Activated naive CD4-positive, alpha-beta T cell treated with anti-CD3 and anti-CD28 coated beads for 36 hours (primary cell): ENCODE data around the gene TRIM39. TPM values are rescaled to one million over a fixed set of nuclear protein-coding genes. Genes with fewer than 3 reads are reported as not detected.
A peak's percentile ranks its signal among the peaks of the same experiment; 100 is the strongest.
"Not testable (repeated sequence)": the region's sequence is repeated elsewhere in the genome, so short reads cannot be mapped to it uniquely, and the experiment has no call there.

ENCODE experiments used
- CTCF ChIA-PET: fragments of 350-600 bp; sonication (Branson Sonifier 250); formaldehyde crosslinking; loops from one replicate; lab custom pipeline; 2021; ENCODE audit warnings: antibody characterized with exemption; lab: Charles Lee
- DNase-seq: peaks from one replicate; pipeline ENCODE4 v3.0.0-alpha.2; 2020
- H3K27ac Mint-ChIP-seq: one replicate; pipeline ENCODE4 v1.8.0; 2021; ENCODE audit warnings: mild to moderate bottlenecking, mixed read lengths
- H3K27me3 Mint-ChIP-seq: one replicate; pipeline ENCODE4 v1.8.0; 2021; ENCODE audit warnings: low read depth, mixed read lengths
- H3K36me3 Mint-ChIP-seq: one replicate; pipeline ENCODE4 v1.8.0; 2021; ENCODE audit warnings: low read depth, mixed read lengths
- H3K4me1 Mint-ChIP-seq: one replicate; pipeline ENCODE4 v1.8.0; 2021; ENCODE audit warnings: low read depth, mixed read lengths
- H3K4me3 Mint-ChIP-seq: one replicate; pipeline ENCODE4 v1.8.0; 2021; ENCODE audit warnings: mild to moderate bottlenecking, moderate library complexity, mixed read lengths
- H3K9me3 Mint-ChIP-seq: one replicate; pipeline ENCODE4 v1.8.0; 2021; ENCODE audit warnings: mixed read lengths
- intact Hi-C: fragments of 100-400 bp; cut with micrococcal nuclease; formaldehyde crosslinking; loops from one replicate; pipeline ENCODE4 v1.15.1; 2023
- total RNA-seq, 2 experiments: library from RNA; stranded (reverse); gene quantifications; one replicate each; pipeline ENCODE4 v1.2.3, GENCODE V29; 2021

The TRIM39 gene
- total RNA-seq, 2 experiments from 2014 or later = 14.2 to 14.5 TPM

GRCh38 chr6:30352550-30352949 is 25.8 kb downstream of the TRIM39 start:
- Mint-ChIP-seq H3K4me3 (no peak overlapping the region), H3K4me1 (peaks cover 18% of the 10 kb centered on the region), H3K36me3 (no peaks in the 10 kb centered on the region), H3K9me3 (no peaks in the 10 kb centered on the region), H3K27me3 (peaks cover 8% of the 10 kb centered on the region), H3K27ac (peak overlapping the region; percentile 15)
- no peak for DNase-seq
- CTCF ChIA-PET = no interaction called here
- intact Hi-C loops = no loop called here

GRCh38 chr6:30355281-30355680 is 28.6 kb downstream of the TRIM39 start:
- intact Hi-C loops = loop anchor here (5.0 kb wide), 1 partner anchor 97 kb away; no protein-coding TSS in a partner anchor

GRCh38 chr6:30356536-30356935 is 29.8 kb downstream of the TRIM39 start:
- H3K27ac Mint-ChIP-seq = no peak overlapping the region
- H3K9me3 Mint-ChIP-seq = no peaks in the 10 kb centered on the region
- no peak for DNase-seq
- H3K4me1 Mint-ChIP-seq = peaks cover 4% of the 10 kb centered on the region
- no peak overlapping the region for H3K4me3 Mint-ChIP-seq
- intact Hi-C loops = loop anchor here (5.0 kb wide), 1 partner anchor 96 kb away; no protein-coding TSS in a partner anchor
- no peaks in the 10 kb centered on the region for H3K36me3 Mint-ChIP-seq
- CTCF ChIA-PET = interaction anchor here (0.6 to 1.6 kb wide), 5 partner anchors 9 to 551 kb away, joined by 3 to 6 read pairs (median 4); no protein-coding TSS in a partner anchor
- H3K27me3 Mint-ChIP-seq = peaks cover 30% of the 10 kb centered on the region

More at GRCh38 chr6:30355281-30355680, 28.6 kb downstream of the TRIM39 start:
- CTCF ChIA-PET = interaction anchor here (1.1 to 1.6 kb wide), 2 partner anchors 42 to 96 kb away, joined by 3 to 6 read pairs; no protein-coding TSS in a partner anchor
- Mint-ChIP-seq H3K4me3 (no peak overlapping the region), H3K27me3 (peaks cover 24% of the 10 kb centered on the region), H3K27ac (no peak overlapping the region), H3K9me3 (no peaks in the 10 kb centered on the region), H3K4me1 (peaks cover 7% of the 10 kb centered on the region), H3K36me3 (no peaks in the 10 kb centered on the region)
- DNase-seq = no peak

- Mint-ChIP-seq H3K27ac (no peak overlapping the region), H3K4me3 (peak overlapping the region; percentile 77), H3K9me3 (no peaks in the 10 kb centered on the region), H3K36me3 (no peaks in the 10 kb centered on the region), H3K27me3 (peaks cover 37% of the 10 kb centered on the region), H3K4me1 (peaks cover 4% of the 10 kb centered on the region)
- intact Hi-C loops = loop anchor here (1.0 to 5.0 kb wide), 2 partner anchors 39 to 94 kb away; no protein-coding TSS in a partner anchor
- DNase-seq = peak; percentile 70
- CTCF ChIA-PET = interaction anchor here (0.6 to 1.5 kb wide), 13 partner anchors 9 to 1616 kb away, joined by 3 to 10 read pairs (median 3); no protein-coding TSS in a partner anchor
Observed at GRCh38 chr6:30357678-30358540, 31.2 kb downstream of the TRIM39 start.

- H3K9me3 Mint-ChIP-seq = no peaks in the 10 kb centered on the region
- intact Hi-C loops = loop anchor here (5.0 kb wide), 1 partner anchor 93 kb away; no protein-coding TSS in a partner anchor
Observed at GRCh38 chr6:30359276-30359675, 32.5 kb downstream of the TRIM39 start.

GRCh38 chr6:30360139-30360538 is 33.4 kb downstream of the TRIM39 start:
- Mint-ChIP-seq H3K27ac (no peak overlapping the region), H3K9me3 (no peaks in the 10 kb centered on the region), H3K4me1 (peaks cover 4% of the 10 kb centered on the region), H3K27me3 (peaks cover 35% of the 10 kb centered on the region), H3K36me3 (no peaks in the 10 kb centered on the region), H3K4me3 (no peak overlapping the region)
- intact Hi-C loops = no loop called here
- CTCF ChIA-PET = interaction anchor here (0.7 to 1.3 kb wide), 2 partner anchors 14 to 85 kb away, joined by 3 to 6 read pairs; no protein-coding TSS in a partner anchor
- no peak for DNase-seq

More at GRCh38 chr6:30359276-30359675, 32.5 kb downstream of the TRIM39 start:
- Mint-ChIP-seq H3K4me3 (no peak overlapping the region), H3K27ac (no peak overlapping the region), H3K27me3 (peaks cover 37% of the 10 kb centered on the region), H3K36me3 (no peaks in the 10 kb centered on the region), H3K4me1 (peaks cover 4% of the 10 kb centered on the region)
- CTCF ChIA-PET = interaction anchor here (0.6 to 1.5 kb wide), 5 partner anchors 8 to 499 kb away, joined by 3 to 4 read pairs (median 3); no protein-coding TSS in a partner anchor
- no peak for DNase-seq

- Mint-ChIP-seq H3K4me1 (peaks cover 4% of the 10 kb centered on the region), H3K27ac (no peak overlapping the region), H3K36me3 (no peaks in the 10 kb centered on the region), H3K4me3 (no peak overlapping the region), H3K9me3 (no peaks in the 10 kb centered on the region), H3K27me3 (peaks cover 48% of the 10 kb centered on the region)
- DNase-seq = no peak
- CTCF ChIA-PET = interaction anchor here (1.4 kb wide), 1 partner anchor 92 kb away, joined by 5 read pairs; no protein-coding TSS in a partner anchor
- intact Hi-C loops = no loop called here
Observed at GRCh38 chr6:30361661-30362060, 34.9 kb downstream of the TRIM39 start.

- Mint-ChIP-seq H3K9me3 (no peaks in the 10 kb centered on the region), H3K36me3 (no peaks in the 10 kb centered on the region), H3K4me3 (no peak overlapping the region), H3K4me1 (no peaks in the 10 kb centered on the region), H3K27ac (no peak overlapping the region), H3K27me3 (peaks cover 44% of the 10 kb centered on the region)
- intact Hi-C loops = no loop called here
- CTCF ChIA-PET = no interaction called here
- no peak for DNase-seq
Observed at GRCh38 chr6:30363459-30363858, 36.7 kb downstream of the TRIM39 start.

GRCh38 chr6:30364591-30364990 is 37.9 kb downstream of the TRIM39 start:
- peaks cover 39% of the 10 kb centered on the region for H3K27me3 Mint-ChIP-seq
- DNase-seq = no peak
- H3K9me3 Mint-ChIP-seq = no peaks in the 10 kb centered on the region
- no peaks in the 10 kb centered on the region for H3K4me1 Mint-ChIP-seq
- intact Hi-C loops = no loop called here
- H3K27ac Mint-ChIP-seq = no peak overlapping the region
- CTCF ChIA-PET = no interaction called here
- H3K36me3 Mint-ChIP-seq = no peaks in the 10 kb centered on the region
- H3K4me3 Mint-ChIP-seq = no peak overlapping the region

- intact Hi-C loops, H3K4me1 Mint-ChIP-seq, DNase-seq, H3K27ac Mint-ChIP-seq, H3K9me3 Mint-ChIP-seq, H3K4me3 Mint-ChIP-seq, H3K36me3 Mint-ChIP-seq: not testable (repeated sequence)
- peaks cover 19% of the 10 kb centered on the region for H3K27me3 Mint-ChIP-seq
- CTCF ChIA-PET = interaction anchor here (1.1 kb wide), 1 partner anchor 11 kb away, joined by 3 read pairs; no protein-coding TSS in a partner anchor
Observed at GRCh38 chr6:30369280-30369679, 42.6 kb downstream of the TRIM39 start.

GRCh38 chr6:30378290-30378937 is 51.7 kb downstream of the TRIM39 start:
- no peak overlapping the region for H3K4me3 Mint-ChIP-seq
- intact Hi-C loops = no loop called here
- peaks cover 26% of the 10 kb centered on the region for H3K27me3 Mint-ChIP-seq
- no peaks in the 10 kb centered on the region for H3K4me1 Mint-ChIP-seq
- no peak overlapping the region for H3K27ac Mint-ChIP-seq
- CTCF ChIA-PET = no interaction called here
- H3K36me3 Mint-ChIP-seq = no peaks in the 10 kb centered on the region
- H3K9me3 Mint-ChIP-seq = no peaks in the 10 kb centered on the region
- no peak for DNase-seq

- CTCF ChIA-PET = interaction anchor here (0.6 to 0.8 kb wide), 3 partner anchors 17 to 509 kb away, joined by 3 to 4 read pairs (median 3); no protein-coding TSS in a partner anchor
- no peak for DNase-seq
- H3K27ac Mint-ChIP-seq = no peak overlapping the region
- no peaks in the 10 kb centered on the region for H3K9me3 Mint-ChIP-seq
- H3K27me3 Mint-ChIP-seq = peaks cover 42% of the 10 kb centered on the region
- intact Hi-C loops = no loop called here
- no peak overlapping the region for H3K4me3 Mint-ChIP-seq
- no peaks in the 10 kb centered on the region for H3K4me1 Mint-ChIP-seq
- no peaks in the 10 kb centered on the region for H3K36me3 Mint-ChIP-seq
Observed at GRCh38 chr6:30380464-30380863, 53.7 kb downstream of the TRIM39 start.
